NCI-H2171 (cell line): ENCODE results near the gene ANKRD29.

ENCODE experiments used
- DNase-seq: peaks from one replicate; lab custom pipeline; 2025; lab: John Stamatoyannopoulos, UW

The ANKRD29 gene

DNA sequence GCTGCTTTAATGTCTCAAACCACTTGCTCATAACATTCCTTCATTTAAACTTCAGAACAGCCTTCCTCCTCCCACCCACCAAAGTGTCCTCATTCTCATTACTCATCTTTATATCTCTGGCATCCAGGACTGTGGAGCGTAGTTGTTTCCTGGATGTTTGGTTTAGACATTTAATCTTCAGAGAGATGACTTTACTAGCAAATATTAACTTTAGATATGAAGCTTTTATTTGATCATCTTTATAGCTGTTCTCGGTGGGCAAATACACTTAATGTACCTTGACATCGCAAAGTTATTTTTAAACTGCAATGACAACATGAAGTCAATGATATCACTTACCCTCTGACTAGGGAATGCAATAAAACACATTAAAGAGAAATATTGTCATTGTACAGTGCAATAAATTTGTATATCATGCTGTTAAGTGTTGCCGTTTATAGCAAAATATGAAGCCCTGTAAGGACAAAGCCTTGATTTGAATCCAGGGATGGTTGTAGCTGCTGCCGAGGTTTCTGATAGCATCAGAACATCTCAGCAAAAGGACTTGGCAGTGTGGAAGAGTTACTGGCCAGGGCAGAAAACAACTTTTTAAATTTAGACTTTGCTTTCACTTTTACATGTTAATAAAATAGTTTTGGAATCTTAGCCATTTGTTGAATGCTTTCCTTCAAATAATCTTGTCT, 21.9 kb upstream of the ANKRD29 start:
- no peak for DNase-seq

DNA sequence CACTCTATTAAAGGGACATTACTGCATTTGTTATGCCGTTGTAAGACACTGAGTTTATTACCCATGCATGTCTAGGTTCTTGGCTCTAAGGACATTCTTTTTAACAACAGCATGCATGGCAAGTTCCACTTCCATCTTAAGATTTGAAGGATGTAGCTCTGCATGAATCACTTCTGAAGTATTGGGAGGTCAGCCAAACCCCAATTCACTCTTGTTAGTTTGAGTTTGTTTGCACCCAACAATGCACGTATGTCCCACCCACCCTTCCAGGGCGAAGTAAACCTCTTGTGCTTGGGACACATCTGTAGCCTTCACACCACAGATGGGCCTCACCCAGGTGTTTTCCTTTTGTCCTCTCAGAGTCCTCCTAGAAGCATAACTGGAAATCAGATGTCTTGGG, 21.0 kb upstream of the ANKRD29 start:
- no peak for DNase-seq

DNA sequence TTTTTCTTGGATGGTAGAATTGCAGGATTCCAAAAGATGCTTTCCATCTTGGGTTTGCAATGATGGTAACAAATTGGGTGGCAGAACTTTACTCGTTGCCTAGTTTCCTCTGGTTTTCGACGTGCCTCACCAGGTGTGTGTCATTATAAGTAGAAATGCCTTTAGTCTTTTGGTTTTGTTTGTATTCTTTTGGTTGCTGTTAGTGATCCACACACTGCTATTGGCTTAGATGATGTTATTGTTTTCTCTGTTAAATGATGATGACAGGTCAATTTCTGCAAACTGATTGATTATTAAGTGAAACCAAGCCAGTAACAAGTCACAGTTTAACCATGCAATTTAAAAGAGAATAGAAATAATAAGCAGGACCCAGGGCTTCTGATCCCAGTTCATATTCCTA, 20.4 kb upstream of the ANKRD29 start:
- no peak for DNase-seq

DNA sequence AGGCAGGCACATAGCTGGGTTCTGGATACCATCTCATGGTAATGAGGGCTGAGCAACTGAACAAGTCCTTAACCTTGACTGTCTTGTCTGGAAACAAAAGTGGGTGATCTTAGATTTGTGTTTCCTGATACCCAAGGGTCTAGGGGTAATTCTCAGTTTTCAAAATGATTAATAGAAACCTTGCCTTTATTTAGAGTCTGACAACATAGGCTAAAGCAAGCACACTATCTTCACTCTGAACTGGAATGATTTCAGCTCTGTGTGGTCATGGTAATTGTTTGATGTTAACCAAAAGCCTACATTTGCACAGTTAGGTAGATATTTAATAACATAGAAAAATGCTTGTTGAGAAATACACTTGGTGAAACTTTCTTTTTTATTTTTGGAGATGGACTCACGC, 19.8 kb upstream of the ANKRD29 start:
- DNase-seq: no peak

DNA sequence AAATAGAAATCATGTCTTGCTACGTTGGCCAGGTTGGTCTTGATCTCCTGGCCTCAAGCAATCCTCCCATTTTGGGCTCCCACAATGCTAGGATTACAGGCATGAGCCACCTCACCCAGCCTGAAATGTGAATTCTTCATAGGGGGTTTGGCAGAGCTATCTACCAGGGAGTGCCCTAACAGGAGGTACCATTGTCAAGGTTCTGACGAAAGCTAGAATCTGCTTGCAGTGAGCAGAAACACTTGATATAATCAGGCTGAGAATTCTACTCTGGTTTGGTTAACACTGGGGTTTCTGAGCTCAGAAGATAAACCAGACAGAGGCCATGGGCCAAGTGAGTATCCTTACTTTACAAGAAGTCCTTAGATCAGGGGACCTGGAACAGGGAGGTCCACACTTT, 19.3 kb upstream of the ANKRD29 start:
- no peak for DNase-seq

DNA sequence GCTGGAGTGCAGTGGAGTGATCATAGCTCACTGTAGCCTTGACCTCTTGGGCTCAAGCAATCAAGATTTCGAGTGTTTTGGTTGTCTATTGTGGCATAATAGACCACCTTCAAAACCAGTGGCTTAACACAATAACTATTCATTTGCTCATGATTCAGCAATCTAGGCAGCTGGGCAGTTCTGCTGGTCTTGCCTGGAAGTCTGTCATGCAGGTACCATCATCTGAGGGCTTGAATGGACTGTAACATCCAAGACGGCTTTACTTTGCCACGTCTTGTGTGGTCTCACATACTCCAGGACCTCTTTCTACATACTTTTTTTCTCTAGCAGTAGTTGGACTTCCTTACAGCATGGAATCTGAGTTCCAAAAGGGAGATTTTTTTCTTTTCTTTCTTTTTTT, 13.2 kb upstream of the ANKRD29 start:
- no peak for DNase-seq

DNA sequence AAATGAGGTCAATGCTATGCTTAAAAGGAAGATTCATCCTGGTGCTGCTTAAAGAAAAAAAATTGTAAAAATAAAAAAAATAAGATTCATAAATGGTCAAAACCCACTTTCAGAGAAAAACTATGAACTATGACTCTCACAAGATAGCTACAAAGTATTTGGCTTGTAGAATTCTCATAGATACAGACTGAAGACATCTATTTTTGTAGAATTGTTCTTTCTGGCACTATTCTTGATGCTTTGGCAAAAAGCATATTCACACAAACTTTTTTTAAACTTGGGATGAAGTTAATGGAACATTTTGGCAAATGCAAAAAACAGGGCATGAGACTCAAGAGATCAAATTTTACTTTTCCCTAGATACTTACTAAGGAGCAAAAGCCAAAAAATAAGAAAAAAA, 12.5 kb upstream of the ANKRD29 start:
- DNase-seq: no peak

DNA sequence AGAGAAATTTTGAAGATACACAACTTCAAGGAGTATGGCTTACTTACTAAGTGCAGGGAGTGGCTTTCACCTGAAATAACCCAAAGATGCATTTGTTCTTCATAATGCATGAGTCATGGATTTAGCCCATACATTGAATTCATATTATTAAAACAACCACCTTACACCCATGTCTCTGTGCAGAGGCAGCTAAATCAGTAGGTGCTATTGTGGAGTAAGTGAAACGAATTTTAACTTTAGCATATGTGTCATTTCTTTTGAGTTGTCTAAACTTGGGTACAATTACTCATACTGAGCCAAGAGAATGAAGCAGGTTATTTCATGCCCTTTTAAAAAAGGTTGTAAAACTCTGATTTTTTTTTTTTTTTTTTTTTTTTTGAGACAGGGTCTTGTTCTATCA, 11.0 kb upstream of the ANKRD29 start:
- DNase-seq: no peak

DNA sequence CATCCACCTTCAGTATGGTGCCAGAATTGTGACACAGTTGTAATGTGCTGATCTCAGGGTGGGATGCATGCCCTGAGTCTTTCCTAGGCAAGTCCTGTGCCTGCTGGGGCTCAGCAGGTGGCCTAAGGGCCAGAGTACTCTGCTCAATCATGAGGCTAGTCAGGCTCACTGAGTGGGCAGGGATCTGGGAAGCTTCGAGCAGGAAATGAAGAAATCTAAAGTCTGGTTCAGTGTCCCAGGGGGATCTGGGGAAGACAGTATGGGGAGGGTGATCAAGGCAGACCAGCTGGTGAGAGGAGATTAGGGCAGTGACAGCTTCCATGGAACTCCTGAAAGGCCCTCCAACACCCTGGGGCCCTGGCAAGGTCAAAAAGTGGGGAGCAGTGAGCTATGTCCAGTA, 8.9 kb upstream of the ANKRD29 start:
- no peak for DNase-seq

DNA sequence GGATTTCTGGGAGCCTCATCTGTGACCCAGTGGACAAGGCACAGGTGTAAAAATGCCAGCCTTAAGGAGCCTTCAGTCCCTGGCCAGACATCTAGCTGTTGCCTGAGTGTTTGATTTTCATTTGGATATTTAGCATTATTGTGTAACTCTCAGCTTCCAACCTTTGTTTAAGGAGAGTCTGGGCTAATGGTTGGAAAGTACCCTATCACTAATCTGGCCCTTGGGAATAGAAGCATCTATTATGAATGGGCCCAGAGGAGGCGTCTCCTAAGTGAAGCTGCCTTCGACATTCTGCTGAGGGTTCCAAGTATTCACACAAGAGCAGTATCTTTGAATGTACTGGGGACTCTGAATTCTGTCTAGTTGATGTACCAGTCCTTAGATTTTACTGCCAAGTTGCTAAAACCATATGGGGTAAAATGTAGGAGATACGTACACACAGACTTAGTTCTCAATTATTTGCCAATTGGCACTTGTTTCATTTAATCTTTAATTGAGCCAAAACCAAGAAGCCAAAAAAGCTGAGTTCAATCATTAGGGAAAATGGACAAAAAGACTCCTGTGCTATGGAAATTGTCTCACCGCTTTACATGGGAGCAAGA, 7.2 kb upstream of the ANKRD29 start:
- DNase-seq: no peak

DNA sequence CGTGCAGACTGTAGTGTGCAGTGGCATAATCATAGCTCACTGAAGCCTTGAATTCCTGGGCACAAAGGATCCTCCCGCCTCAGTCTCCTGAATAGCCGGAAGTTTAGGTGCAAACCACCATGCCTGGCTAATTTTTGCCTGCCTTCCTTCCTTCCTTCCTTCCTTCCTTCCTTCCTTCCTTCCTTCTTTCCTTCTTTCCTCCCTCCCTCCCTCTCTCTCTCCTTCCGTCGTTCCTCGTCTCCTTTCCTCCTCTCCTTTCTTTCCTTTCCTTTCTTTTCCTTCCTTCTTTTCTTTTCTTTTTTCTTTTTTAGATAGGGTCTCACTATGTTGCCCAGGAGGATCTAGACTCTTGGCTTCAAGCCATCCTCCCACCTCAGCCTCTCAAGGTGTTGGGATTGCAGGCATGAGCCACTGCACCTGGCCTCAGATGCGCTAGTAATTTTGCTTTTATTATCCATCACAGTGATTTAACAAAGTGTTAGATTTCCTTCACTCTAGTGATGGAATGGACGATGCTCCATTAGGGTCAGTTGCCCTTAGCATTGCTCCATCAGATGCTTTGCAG, 6.6 kb upstream of the ANKRD29 start:
- DNase-seq: no peak

DNA sequence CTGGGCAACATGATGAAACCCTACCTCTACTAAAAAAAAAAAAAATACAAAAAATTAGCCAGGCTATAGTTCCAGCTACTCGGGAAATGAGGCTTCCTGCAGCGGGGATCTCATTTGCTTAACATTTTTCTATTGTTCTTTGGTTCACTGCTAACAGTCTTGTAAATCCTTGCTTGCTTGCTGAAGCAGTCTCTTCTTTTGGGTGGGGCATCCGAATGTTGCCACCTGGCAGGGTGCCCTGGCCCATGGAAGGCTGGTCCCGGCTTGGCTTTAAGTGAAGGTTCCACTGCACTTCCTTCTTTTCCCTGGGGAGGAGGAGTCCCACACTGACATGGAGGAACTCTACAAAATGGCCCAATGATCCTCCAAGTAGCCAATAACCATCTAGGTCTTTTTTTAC, 6.0 kb upstream of the ANKRD29 start:
- no peak for DNase-seq

DNA sequence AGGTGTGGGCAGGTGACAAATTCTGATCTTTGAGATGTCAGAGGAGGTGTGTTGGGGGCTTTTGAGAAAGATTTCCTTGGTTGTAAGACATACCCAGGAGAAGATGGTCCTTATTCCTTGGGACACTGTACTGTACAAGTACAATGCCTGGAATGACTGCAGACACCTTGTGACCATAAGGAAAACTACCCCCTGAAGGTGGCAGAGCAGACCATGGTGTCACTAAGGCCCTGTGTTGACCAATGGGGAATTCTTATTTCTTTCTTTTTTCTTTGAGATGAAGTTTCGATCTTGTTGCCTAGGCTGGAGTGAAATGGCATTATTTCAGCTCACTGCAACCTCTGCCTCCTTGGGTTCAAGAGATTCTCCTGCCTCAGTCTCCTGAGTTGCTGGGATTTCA, 4.4 kb upstream of the ANKRD29 start:
- no peak for DNase-seq

DNA sequence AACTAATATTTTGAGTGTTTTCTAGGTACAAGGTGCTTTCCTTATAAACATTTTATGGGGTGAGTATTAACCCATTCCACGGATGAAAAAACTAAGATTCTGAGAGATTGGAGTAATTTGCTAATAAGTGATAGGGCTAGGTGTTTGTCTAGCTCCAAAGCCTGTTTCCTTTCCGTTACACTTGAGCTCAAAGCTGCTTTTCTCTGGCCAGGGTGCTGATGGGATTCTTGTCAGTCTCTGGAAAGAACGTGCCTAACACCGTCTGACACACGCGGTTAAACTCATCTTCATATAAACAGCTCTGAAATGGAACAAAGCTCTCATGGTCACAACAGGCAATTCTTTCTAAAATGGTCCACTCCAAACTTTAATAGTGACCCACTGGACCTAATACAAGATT, 2.0 kb upstream of the ANKRD29 start:
- no peak for DNase-seq

DNA sequence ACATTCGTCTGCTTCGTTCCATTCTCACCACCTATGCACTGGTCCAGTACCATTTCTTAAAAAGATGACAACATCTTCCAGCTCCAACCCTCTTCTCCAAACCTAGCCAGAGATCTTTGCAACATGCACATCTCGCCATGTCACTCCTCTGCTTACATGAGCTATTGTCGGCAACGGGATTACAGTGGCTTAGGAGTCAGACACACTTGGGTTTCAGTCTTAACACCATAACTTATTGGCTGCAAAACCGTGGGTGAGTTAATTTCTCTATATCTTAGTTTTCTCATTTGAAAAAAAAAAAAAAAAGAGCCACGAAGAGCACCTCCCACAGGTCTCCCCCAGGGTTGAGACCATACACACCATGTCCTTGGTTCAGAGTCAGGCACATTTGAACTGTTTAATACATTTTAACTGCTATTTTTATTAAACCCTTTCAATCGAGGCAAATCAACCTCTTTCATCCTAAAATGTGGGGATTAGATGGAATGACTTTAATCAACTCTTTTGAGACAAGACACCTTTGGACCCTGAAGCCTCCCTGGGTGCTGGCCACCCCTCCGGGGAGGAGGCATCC, 889 bp downstream of the ANKRD29 start:
- no peak for DNase-seq

DNA sequence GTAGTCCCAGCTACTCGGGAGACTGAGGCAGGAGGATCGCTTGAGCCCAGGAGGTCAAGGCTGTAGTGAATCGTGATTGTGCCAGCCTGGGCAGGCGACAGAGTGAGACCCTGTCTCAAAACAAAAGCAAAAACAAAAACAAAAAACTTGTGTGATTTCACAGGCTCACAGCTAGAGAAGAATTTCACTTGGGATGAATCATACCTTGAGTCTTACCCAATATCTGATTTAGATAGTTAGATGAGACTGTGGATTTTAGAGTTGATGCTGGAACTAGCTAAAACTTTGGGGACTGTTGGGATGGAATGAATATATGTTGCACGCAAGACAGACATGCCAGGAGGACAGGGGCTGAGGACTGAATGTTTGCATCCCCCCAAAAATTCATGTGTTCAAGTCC, 4.4 kb downstream of the ANKRD29 start:
- DNase-seq: no peak

DNA sequence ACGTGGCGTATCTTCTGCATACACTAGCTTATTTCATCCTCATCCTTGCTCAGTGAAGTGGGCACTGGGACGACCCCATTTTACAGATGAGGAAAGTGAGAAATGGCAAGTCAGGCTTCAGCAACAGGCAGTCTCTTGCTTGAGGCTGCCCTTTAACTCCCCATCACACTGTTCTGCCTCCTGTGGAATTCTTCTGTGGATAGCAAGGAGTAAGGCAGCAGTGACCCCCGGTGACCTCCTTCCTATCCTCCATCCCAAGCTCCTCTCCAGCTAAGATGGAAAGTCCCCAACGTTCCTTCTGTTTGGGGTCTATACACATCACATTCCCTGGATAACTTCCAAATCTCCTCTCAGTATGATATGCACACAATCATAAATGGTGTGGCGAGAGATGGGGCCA, 10.5 kb downstream of the ANKRD29 start:
- no peak for DNase-seq

DNA sequence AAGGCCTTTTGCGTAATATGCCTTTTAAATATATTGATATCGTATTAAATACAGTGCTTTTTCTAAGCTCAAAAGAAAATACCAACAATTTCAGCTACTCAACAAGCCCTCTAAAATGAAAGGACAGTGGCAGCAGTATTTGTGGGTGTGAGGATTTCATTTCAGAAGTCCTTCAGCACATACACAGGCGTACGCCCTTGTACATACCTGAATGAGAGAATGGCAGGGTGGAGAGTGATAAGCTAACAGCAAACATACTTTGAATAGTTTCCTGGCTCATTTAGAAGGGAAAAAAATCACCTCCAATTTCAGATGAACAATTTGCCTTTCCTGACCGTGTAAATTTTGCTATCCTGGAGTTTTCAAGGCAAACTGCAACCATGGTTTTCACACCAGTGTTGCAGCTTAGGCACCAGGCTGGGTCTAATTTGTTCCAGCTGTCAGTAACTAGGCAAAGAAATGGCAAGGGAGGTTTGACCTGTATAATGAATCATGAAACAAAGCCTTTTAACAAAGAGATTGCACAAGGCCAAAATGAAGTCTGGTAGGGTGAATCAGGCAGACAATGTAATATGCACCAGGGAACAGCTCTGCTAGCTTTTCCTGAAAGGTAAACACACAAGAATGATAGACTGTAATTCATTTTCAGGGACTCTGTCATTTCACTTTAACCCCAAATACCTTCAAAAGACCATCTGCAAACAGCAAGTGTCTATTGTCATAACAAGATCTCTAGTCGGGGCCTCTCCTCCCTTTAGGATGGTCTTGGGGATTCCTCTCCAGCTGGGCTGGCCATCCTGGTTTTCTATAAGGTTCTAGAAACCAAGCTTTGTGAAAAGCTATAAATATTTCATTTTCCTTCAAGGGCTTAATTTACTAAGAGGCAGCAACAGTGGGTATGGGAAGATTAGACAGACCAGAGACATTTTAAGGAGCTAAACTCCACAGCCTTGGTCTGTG, 11.5 kb downstream of the ANKRD29 start:
- no peak for DNase-seq

DNA sequence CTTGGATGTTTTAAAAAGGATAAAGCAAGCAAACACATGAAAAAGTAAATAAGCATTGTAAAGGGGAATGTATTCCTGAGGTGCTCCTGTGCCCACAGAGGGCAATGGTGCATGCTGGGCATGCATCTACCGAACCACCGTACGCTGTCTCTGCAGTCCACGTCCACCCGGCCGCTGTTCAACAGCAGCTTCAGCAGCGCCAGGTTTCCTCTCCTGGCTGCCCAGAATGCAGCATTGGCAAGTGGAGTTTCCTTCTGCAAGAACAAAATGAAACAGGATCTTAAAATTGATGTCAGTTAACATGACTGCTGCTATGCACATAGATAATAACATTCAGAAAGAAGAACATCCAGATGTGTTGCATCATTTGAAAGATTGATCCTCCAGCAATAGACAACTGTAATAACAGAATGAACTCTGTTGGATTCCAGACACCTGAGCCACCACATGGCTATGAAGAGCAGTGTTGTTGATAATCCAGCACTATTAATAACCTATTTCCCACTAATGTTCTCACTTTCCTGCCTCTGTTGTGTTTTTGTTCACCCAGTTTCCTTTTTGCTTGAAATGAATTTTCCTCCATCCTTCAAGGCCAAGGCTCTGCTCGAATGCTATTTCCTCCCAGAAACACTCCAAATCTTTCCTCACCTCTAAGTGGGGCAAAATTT, 13.6 kb downstream of the ANKRD29 start:
- DNase-seq: no peak

DNA sequence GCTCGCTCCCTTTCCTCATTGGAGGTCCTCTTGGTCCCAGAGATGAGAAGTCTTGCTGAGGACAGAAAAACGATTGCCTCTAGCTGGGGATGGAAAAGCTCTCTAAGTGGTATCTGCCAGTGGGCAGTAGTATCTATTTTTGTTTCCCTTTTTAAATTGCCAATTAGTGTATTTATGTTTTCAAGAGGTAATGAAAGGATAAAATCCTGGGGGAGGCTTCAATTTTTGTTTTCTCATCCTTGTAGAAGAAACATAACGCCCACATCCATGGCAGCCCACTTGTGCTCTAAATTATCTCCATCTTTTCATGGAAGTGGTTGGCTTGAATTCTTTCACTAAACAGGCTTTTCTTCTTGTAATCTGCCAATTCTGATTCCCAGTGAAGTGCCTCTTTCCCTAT, 14.3 kb downstream of the ANKRD29 start:
- DNase-seq: no peak

DNA sequence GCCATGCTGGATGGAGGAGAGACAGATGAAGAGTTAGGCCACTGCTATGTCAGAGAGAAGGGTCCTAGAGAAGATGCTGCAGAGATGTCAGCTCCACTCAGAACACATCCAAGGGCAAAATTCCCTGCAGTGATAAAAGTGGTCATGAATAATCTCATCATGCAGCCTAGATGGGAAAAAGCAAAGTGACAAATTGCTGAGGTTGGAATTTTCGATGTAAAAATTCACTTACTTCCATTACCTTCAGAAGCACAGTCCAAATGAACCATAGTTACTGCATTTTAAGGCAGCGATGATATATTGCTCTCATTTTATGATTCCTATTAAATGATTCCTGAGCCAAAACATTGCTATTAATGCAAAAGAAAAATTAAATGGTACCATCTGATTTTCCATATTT, 16.4 kb downstream of the ANKRD29 start:
- no peak for DNase-seq
